Left colon (tissue), 2 donors: ENCODE measurements around the gene NCAM1. TPM values are rescaled to one million over a fixed set of nuclear protein-coding genes. Genes with fewer than 3 reads are reported as not detected.
"Not testable (repeated sequence)": the region's sequence is repeated elsewhere in the genome, so short reads cannot be mapped to it uniquely, and the experiment has no call there.

Source experiments
- ATAC-seq: fragments of 200-7000 bp; cut with Tn5 transposase; one replicate; pipeline ENCODE4 v1.9.1; 2020; ENCODE audit warnings: mild to moderate bottlenecking, moderate library complexity
- DNase-seq, 2 donors: peaks; one replicate each; pipeline ENCODE4 v3.0.0-alpha.2; 2020
- intact Hi-C, 2 donors: fragments of 100-400 bp; cut with DNase I in 1 of 2; cut with micrococcal nuclease in 1 of 2; formaldehyde crosslinking; loops; one replicate each; pipeline versions ENCODE4 v1.11.2 to v1.14.0; 2022; cut with DNase I, micrococcal nuclease
- total RNA-seq, 2 donors: library from RNA; stranded (reverse); fragmentation: NEBNext Ultra II Directional; extraction: Animal tissue kit (Norgen Biotek cat#: 25700); gene quantifications; one replicate each; pipeline ENCODE4 v1.2.1, GENCODE V29; 2021
- donor health status: DM: no; HTN: no; CAD: no.
- donor health status: DM: yes; HTN: yes; CAD: no.

NCAM1 gene
- total RNA-seq, 2 donors from 2014 or later: 3.1 to 12.1 TPM

DNA sequence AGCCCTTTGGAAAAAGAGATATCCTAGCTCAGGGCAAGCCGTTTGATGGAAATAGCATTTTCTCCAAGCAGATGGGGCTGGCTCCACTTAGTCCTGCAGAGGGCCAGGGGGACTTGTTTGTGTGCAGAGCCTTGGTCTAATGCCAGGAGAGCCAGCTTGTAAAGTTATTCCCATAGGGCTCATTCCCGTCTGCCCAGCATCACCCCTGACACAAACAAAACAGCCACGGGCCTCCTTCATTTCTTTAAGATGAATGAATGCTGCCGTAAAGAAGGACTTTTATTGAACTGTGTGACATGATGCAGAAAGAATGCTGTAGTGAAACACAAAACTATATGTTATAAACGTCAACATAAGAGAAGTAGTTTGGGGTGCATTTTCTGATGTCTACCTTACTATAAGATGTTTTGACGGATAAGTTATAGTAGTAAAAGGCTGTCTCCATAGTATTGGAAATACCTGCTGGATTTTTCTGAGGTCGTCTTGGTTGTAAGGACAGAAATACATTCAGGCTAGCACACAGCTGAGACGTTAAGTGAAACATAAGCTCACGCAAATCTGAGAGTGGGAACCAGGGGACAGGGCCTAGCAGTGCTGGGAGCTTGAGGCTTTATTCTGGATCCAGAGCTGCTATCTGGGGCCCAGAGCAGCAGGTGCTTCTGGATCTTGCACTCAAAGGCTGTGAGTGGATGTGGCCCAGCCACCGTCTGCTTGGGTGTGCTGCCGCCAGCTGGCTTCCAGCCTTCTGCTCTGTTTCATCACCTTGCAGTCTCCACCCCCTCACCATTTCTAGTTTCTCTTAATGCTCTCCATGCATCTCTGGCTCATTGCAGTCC is 53.3 kb downstream of the NCAM1 start:
- intact Hi-C loops: no loop called here
- DNase-seq (peak; percentile 16 to 47), ATAC-seq (no peak)

DNA sequence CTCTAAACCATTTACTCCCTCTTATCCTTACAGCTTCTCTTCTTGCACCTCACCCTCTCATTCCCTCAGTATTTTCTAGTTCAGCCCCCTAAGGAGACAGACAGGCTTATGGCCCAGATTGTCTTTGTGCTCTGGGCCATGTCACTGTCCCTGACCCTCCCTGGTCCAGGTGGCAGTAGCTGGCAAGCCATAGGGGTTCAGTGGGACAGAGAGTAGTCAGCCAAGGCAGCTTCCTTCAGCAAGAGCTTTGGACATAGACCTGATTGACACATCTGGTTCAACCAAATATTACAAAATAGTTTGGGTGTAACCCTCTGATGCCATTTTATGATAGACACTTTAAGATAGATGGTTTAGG is 53.9 kb downstream of the NCAM1 start:
- intact Hi-C loops: no loop called here
- DNase-seq: no peak
- no peak for ATAC-seq

DNA sequence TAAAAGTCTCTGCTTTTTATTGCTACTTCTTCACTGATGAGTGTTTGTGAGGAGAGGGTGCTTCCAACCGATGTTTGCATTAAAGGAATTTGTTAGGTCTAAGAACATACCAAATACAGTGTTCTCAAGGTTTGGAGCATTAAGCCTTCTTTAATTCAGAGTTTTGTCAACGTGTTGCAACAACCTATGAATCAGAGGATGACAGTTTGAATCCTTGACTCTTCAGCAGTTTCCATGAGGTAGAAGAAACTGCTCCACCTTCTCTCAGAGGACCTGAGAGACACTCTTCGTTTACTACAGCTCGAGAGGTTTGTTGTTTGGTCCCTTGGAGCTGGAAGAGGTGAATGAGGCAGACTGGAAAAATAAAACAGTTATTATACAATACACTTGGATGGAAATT is 55.7 kb downstream of the NCAM1 start:
- DNase-seq (no peak), ATAC-seq (no peak)
- intact Hi-C loops: no loop called here

GRCh38 chr11:113018913-113019312 is 57.7 kb downstream of the NCAM1 start:
- DNase-seq (no peak), ATAC-seq (no peak)
- intact Hi-C loops: no loop called here

DNA sequence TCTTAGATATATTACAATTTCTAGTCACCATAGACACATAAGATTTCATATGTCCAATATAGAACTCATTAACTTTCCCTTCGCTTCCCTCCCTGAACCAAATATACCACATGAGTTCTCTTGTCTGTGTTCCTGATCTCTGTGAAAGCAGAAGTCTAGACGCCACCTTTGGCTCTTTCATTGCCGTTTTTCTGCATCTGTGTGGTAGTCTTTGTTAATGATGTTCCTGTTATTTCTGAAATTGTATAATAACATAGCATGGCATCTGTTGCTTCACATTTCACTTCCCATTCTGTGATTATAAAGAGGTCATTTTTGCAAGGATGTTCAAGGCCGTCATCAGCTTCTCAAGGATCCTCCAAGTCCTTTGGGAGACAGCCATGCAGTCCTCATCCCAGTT is 58.5 kb downstream of the NCAM1 start:
- ATAC-seq (no peak), DNase-seq (no peak)
- intact Hi-C loops: no loop called here

GRCh38 chr11:113021111-113021510 is 59.9 kb downstream of the NCAM1 start:
- DNase-seq (no peak), ATAC-seq (no peak)
- intact Hi-C loops: no loop called here

GRCh38 chr11:113022262-113022661 is 61.0 kb downstream of the NCAM1 start:
- intact Hi-C loops: no loop called here
- DNase-seq: no peak
- ATAC-seq: no peak

GRCh38 chr11:113023228-113023627 is 62.0 kb downstream of the NCAM1 start:
- ATAC-seq (no peak), DNase-seq (no peak)
- intact Hi-C loops: no loop called here

- DNase-seq (no peak), ATAC-seq (no peak)
- intact Hi-C loops: no loop called here
Observed at GRCh38 chr11:113023986-113024385, 62.8 kb downstream of the NCAM1 start.

DNA sequence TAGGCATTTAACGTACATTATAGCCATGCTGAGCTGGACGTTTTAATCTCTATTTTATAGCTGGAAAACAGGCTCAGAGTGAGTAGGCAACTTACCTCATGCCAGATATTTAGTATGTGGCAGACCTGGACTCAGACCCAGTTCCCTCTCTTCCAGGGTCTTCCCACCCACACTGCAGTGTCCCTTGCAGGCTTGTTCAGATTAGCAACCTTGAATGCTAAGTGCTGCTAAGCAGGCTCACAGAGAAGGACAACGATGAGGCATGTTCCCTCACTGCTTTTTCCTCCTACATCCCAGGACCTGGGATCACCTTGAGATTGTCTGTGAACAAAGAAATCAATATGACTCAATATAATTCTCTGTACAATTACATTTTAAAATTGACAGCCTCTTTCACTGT is 65.6 kb downstream of the NCAM1 start:
- ATAC-seq: no peak
- intact Hi-C loops: no loop called here
- DNase-seq: no peak

DNA sequence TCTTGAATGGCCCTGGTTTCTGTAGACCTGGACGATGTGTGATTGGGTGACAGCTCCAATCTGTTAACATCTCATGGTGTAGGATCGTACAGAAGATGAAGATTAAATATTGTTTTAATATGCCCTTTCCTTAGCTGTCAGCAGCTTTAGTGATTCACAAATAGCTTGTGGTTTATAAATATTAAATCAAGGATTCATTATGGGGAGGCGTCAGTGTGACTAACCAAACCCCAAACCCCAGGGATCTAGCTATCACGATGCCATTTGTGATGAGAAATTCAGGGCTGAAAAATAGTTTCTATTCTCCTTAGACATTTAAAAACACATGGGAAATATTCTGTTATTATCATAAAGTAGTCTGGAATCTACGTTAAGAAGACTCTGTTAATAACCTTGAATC is 73.4 kb downstream of the NCAM1 start:
- ATAC-seq (no peak), DNase-seq (no peak)
- intact Hi-C loops: no loop called here

DNA sequence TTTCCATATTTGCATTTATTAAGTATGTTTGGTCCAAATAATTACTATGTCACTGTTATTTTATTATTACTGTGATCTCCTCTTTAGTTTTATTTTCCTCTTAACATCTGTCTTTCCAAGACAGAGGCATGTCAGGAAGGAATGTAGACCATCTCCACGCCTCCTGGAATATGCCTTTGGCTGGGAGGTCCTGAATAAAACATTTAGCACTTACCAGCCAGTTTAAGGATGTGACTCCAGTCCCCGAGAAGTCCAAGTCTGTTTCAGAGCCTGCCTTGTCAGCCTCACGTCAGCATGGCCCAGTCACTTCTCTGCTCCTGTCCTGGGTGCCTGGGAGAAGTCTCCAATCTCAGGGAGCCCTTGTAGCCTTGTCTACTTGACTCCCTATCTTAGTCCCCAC is 74.5 kb downstream of the NCAM1 start:
- intact Hi-C loops: no loop called here
- no peak for DNase-seq
- no peak for ATAC-seq

- DNase-seq: no peak
- ATAC-seq: no peak
- intact Hi-C loops: no loop called here
Observed at GRCh38 chr11:113043698-113044097, 82.5 kb downstream of the NCAM1 start.

DNA sequence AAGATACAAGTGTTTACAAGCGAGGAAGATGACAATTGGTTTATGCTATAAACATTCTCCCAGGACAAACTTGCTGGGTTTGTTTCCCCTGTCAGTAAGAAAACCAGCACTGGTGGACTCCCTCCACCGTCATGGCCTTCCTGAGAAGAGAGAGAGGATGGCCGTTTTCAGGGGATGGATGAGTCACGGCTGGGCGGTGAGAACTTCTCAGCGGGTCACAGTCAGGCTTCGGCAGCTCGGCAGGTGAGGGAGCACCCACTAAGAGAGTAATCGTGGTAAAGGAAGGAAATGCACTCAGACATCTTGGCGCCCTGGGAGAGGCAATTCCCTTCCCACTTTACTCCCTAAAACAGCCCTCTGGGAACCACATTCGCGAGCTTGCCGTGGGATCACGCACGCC is 83.9 kb downstream of the NCAM1 start:
- ATAC-seq: no peak
- no peak for DNase-seq
- intact Hi-C loops: no loop called here

GRCh38 chr11:113046866-113047265 is 85.6 kb downstream of the NCAM1 start:
- no peak for ATAC-seq
- DNase-seq: no peak
- intact Hi-C loops: no loop called here

DNA sequence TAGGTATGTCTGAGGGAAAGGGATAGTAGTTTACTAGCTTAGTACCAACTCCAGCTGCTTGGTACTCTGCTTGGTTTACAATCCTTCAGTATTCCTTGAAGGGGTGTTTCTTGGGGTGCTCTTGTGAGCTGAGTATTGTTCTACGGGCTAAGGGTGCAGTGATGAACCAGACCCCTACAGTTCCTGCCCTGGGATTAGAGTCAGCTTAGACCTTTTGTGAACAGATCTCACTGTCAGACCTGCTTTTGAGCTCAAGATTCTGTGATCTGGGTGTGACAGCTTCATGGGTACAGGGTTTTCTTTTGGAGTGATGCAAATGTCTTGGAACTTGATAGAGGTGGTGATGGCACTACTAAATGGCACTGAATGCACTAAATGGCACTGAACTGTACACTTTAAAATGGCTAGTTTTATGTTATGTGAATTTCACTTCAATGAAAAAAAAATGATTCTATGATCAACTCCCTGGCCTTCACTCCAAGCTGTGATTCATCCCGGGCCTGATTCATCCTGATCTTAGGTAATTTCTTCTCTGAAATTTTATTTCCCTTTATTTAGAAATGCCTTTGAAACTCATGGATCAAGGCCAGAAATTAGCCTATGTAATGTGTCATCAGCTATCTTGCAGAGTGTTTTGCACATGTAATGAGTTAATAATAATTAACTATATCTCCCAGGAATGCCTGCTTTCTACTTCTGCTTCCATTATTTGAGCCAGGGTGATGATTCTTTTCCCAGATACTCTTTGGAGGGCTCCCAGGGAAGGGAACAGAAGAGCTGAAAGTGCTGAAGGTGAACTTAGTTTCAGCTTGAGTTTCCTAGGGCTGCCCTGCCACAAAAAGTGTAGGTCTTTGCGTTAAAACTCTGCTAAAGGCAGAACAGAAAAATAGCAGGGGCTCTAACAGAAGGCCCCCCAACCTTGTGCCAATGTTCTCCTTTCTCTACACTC is 87.9 kb downstream of the NCAM1 start:
- intact Hi-C loops: no loop called here

DNA sequence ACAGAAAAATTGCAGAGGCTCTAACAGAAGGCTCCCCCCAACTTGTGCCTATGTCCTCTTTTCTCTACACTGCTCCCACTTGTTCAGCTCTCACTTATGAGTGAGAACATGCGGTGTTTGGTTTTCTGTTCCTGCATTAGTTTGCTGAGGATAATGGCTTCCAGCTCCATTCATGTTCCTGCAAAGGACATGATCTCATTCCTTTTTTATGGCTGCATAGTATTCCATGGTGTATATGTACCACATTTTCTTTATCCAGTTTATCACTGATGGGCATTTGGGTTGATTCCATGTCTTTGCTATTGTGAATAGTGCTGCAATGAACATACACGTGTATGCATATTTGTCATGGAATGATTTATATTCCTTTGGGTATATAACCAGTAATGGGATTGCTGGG is 91.8 kb downstream of the NCAM1 start:
- ATAC-seq, intact Hi-C loops, DNase-seq: not testable (repeated sequence)

More for the DNA sequence above, 87.9 kb downstream of the NCAM1 start:
- ATAC-seq: no peak
- DNase-seq: no peak

DNA sequence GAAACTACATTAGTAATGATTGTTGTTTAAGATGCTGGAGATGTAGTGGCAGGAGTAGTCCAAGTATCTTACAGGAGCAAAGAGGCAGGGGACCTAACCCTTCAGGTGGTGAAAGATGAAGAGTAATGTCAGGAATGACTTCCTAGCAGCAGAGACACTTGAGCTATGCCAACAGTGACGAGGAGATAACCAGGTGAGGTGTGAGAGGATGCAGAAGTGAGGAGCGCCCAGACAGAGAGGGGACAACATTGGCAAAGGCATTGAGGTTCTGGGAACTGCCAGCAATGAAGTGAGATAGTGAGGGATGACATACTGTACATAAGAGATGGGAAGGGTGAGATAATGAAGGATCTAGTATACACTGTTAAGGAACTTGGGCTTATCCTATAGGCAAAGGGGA is 95.8 kb downstream of the NCAM1 start:
- ATAC-seq: no peak
- DNase-seq: no peak
- intact Hi-C loops: no loop called here

DNA sequence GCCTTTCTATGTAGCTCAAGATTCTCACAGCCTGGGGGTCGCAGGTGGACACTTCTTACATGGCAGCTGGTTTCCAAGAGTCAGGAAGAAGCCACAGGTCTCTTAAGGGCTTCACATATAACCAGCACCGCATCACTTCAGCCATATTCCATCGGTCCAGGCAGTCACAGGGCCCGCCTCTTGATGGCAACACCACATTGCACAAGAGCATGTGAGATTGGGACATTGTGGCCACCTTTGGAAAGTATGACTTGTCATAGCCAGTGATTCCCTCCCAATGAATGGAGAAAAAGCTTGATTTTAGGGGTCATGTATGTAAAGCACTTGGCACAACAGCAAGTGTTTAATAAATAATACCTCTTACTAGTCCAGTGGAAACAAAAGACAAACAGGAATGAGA is 98.3 kb downstream of the NCAM1 start:
- DNase-seq (no peak), ATAC-seq (no peak)
- intact Hi-C loops: no loop called here

DNA sequence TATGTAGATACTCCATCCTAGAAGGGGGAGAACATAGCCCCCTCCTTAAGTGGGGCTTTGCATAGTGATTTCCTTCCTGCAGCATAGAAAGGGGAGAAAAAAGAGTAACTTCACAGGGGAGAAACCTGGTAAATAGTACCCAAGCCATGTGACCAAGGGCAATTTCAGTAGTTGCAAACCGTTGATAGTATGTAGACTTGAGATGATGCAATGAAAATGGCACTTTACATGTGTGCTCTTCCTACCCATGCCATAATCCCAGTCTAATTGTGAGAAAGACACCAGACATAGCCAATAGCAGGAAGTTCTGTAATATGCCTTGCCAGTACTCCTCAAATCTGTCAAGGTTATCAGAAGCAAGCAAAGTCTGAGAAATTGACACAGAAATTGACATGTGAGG is 104.1 kb downstream of the NCAM1 start:
- DNase-seq (no peak), ATAC-seq (no peak)
- intact Hi-C loops: no loop called here
